Urothelium cell line (cell line): ENCODE results near the gene INVS.
"Not testable (repeated sequence)": the region's sequence is repeated elsewhere in the genome, so short reads cannot be mapped to it uniquely, and the experiment has no call there.

Source experiments
- DNase-seq: peaks from one replicate; pipeline ENCODE4 v3.0.0; 2011; ENCODE audit warnings: low spot score, mixed read lengths
- FAIRE-seq: peaks from 2 replicates; lab custom pipeline; 2011; peaks lifted over from hg19 to GRCh38; lab: Jason Lieb, UNC

INVS gene

DNA sequence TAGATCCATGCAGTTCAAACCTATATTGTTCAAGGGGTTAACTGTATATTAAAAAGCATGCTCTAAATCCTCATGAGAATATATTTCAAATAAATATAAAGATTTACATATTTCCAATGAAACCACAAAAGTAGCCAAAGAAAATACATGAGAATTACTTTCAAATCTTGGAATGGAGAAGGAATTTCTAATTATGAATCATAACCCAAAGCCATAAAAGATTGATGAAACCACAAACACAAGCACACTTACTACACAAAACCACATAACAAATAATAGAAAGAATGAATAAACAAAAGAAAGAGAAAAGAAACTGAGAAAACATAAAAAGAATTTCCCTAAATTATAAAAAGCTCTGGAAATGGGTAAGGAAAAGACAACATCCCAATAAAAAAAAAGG is 16.3 kb upstream of the INVS start:
- FAIRE-seq (no peak), DNase-seq (no peak)

- FAIRE-seq = no peak
- DNase-seq = no peak
These were observed 15.5 kb upstream of the INVS start for GRCh38 chr9:100083448-100084127.

DNA sequence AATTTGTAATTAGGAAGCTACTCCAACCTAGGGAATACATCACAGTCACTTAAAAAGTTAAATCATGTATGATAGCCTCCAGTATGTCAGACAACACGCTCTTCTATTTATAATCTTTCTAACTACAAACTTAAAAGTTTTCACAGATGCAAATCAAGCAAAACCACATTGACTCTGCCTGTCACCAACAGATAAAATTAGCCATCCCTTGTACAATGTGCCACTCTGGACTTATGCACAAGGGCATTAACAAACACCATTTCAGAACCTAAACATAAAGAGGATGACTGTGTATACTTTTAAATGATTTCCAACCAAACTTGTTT is 15.0 kb upstream of the INVS start:
- DNase-seq (no peak), FAIRE-seq (no peak)

GRCh38 chr9:100084734-100085133 is 14.3 kb upstream of the INVS start:
- FAIRE-seq (no peak), DNase-seq (no peak)

GRCh38 chr9:100086097-100086635 is 12.9 kb upstream of the INVS start:
- DNase-seq (no peak), FAIRE-seq (no peak)

DNA sequence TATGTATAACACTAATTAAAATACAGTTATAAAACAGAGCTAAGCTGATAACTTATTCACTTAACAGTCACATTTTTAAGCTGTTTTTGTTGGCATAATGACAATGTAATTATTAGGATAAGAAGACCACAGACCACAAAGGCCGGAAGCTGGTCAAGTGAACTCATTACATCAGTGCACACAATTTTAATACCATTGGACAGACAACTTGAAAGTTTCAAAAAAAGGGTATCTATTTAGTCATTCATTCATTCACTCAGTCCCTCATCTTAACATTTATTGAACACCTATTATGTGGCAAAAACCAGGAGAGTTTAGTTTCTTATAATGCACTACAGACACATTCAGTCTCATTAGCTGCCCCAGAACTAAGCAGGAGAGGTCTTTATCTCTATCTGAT is 11.8 kb upstream of the INVS start:
- DNase-seq = no peak
- FAIRE-seq = no peak

- no peak for FAIRE-seq
These were observed 10.8 kb upstream of the INVS start for GRCh38 chr9:100088202-100088601.

DNA sequence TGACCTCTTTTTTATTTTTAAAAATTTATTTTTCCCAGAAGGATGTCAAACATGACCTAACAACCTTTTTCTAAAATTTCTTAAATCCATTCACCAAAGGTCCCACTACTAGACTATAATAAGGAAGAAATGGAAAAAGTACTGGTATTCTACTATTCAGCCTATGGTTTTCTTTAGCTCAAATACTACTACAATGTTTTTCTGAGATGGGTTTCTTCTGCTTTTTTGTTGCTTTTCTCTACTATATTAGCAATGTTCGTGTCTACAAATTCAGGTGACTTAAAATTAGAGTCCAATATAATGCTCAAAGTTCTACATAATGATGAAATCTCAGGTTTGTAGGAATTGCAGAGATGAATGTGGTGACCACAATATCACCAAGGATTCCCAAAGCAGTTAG is 8.2 kb upstream of the INVS start:
- no peak for DNase-seq
- FAIRE-seq = no peak

More at GRCh38 chr9:100088202-100088601, 10.8 kb upstream of the INVS start:
- DNase-seq = no peak

DNA sequence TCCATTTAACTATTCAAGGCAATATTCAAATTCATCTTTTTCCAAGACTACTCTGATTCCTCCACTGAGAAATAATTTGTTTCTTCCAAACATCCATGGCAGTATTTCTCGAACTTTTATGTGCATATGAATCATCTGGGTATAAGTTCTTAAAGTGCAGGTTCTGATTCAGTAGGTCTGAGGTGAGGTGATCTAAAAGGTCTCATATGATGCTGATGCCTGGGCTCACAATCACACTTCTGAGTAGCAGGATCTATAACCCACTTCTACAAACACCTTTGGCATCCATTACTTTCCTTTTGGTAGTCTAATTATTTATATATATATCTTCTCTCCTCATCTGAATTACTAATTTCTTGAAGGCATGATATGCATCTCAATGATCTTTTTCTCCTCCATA is 7.4 kb upstream of the INVS start:
- DNase-seq (no peak), FAIRE-seq (no peak)

DNA sequence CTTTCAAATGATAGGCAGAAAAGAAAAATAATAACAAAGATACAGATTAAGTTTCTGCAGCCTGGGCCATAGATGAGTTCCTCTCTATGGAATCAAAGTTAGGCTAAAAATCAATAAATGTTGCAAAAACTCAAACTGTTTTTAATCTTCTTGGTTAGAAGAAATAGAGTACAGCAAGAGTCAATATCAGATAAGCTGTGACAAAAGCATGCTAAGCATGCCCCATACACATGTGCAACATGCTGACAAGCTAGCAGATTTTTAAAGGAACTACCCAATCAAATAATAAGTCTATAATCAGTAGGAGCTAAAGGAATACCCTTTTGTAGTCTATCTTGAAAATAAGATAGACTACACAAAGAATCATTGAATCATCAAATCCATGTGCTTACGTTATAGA is 7.0 kb upstream of the INVS start:
- no peak for FAIRE-seq
- DNase-seq = no peak

- not testable (repeated sequence) for FAIRE-seq, DNase-seq
These were observed 4.6 kb upstream of the INVS start for GRCh38 chr9:100094411-100094810.

DNA sequence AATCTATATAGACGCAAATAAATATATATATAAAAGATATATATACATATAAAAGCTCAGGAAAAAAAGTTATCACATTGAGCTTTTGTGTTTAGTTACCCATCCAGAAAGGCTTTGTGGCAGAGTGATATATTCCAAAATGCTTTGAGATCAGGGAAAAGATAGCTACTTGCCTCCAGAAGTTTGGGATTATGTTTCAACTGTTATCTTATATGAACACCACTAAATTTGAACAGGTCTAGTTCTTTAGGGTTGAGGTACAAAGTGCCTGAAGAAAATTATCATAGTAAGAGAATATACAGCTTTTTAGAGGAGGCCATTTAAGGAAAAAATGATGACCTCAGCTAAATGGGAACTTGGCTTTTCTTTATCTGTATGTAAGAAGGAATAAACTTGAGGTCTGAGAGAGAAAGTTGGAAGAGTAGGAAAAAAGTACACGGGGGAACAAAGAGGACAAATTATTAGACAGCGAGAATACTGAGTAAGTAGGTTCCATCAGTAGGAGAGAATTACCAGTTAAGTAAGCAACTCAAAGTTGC is 2.6 kb upstream of the INVS start:
- no peak for FAIRE-seq
- no peak for DNase-seq

DNA sequence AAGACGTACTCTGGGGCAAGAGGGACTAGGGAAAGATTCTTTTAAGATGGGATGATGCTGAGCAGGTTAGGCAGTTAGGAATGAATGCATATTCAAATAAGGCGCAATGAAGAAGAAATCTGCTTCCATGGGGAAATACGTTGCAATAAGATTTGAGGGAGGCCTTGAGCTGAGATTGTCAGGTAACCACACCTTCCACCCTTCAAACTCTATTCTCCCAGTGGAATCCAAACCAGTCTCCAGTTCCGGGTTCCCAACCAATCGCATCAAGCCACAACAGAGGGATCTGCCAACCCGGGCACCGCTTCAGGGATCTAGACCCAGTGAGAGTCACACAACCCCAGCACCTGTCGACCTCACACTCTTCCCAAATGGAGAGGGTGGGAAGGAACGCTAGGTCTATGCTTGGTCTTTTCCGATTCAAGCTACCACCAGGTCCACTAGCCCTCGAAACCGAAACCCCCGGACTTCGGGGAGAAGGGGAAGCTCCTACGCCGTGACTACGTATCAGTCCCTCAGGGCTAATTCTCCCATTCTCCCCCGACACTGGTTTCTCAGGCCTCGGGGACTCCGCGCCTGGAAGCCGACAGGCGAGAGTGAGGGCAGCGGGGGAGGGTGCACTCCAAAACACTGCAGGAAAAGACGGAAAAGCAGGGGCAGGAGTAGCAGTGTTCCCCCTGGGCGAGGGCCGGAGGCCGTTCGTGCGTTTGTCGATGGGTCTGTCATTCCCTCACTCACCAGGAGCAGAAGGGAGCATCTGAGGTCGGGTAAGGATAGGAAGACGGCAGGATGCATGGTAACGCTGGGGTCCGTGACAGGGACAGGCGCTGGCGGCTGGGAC is 777 bp upstream of the INVS start:
- DNase-seq (peak; percentile 49), FAIRE-seq (no peak)

DNA sequence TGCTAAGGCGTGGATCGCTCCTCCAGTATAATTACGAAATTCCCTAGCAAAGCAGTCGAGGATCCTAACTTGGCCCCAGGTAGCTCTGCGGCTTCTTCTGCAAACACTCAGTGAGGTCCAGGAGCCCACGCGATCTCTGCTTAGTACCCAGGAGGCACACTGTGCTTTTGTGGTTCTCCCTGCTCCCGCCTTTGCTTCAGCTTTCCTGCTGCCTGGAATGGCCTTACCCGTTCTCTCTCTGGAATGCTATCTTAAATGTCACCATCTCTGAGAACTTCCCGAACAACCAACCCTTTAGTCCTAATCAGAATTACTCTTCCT is 639 bp downstream of the INVS start:
- FAIRE-seq (no peak), DNase-seq (no peak)

- FAIRE-seq = no peak
- DNase-seq = no peak
These were observed 1.2 kb downstream of the INVS start for GRCh38 chr9:100100146-100100667.

- DNase-seq (no peak), FAIRE-seq (no peak)
These were observed 2.6 kb downstream of the INVS start for GRCh38 chr9:100101608-100102007.

GRCh38 chr9:100104314-100104713 is 5.3 kb downstream of the INVS start:
- DNase-seq (no peak), FAIRE-seq (no peak)

- no peak for FAIRE-seq
These were observed 6.8 kb downstream of the INVS start for GRCh38 chr9:100105861-100106260.

DNA sequence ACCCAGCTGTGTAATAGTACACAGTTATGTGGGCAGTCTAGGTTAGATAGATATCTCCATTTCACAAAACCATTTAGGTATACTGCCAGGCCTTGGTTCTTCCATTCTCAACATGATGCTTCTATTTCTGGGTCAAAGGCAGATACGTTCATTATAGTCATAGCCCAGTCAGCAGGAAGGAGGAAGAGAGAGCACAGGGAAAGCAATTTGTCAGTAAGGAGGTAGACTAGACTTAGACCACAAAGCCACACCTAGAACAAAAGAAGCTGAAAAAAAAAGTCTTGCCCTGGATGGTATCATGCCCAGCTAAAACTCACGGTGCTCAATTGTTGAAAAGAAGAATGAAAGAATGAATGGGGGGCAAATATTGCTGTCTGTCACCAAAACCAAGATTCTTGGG is 7.6 kb downstream of the INVS start:
- FAIRE-seq (no peak), DNase-seq (no peak)

More at GRCh38 chr9:100105861-100106260, 6.8 kb downstream of the INVS start:
- DNase-seq = no peak

DNA sequence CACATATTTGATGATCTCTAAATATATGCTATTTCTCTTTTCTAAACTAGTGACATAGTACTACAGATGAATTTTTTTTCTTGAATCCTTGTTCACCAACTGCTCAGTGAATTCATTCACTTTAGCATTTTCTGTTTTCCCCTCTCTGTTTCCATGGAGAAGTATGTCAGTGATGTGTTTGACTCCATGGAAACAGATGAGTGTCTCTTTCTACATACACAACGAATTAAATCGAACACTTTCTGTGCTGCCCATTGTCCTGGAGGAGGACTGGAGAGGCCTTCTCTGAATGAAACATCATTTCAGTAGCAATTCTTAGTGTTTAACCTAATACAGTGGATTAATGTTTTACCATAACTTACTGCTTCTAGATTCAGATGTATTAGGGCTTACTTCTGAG is 9.5 kb downstream of the INVS start:
- FAIRE-seq (no peak), DNase-seq (no peak)

DNA sequence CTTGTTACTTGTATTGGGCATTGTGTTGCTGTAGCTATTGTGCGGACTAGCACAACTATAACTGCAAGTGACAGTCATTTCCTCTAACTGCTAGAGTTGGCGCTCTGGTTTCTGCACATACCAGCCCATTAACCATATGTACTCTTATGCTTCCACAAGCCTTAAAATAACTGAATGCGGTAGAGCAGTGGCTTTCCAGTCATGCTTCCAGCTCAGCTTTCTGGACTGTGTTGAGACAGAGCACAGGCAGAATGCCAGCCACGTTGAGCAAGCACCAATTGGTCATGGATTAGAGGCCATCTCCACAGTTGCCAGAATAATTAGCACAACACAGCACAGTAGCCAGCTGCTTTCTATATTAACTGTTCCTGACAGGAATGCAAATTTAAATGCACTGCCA is 12.2 kb downstream of the INVS start:
- no peak for DNase-seq
- FAIRE-seq = no peak
